OCI-LY3 (cell line): ENCODE data around the gene CFAP92.

Source experiments
- EZH2phosphoT487 ChIP-seq: fragments of 200-600 bp; shearing (Covaris generic); IDR thresholded peaks from 2 replicates; pipeline ENCODE4 v1.6.1; 2018; ENCODE audit warnings: antibody characterized with exemption, mixed run types, low read depth
- TF ChIP-seq, protein P1 (sequence below): fragments of 200-600, 300-600 bp; sonication (generic); IDR thresholded peaks from 2 replicates; pipeline ENCODE4 v1.5.1; 2014; ENCODE audit warnings: antibody characterized with exemption, low read length, low read depth

GRCh38 chr3:128863560-128863959 lies 130.3 kb downstream of the CFAP92 start:
- TF ChIP-seq, protein P1, sequence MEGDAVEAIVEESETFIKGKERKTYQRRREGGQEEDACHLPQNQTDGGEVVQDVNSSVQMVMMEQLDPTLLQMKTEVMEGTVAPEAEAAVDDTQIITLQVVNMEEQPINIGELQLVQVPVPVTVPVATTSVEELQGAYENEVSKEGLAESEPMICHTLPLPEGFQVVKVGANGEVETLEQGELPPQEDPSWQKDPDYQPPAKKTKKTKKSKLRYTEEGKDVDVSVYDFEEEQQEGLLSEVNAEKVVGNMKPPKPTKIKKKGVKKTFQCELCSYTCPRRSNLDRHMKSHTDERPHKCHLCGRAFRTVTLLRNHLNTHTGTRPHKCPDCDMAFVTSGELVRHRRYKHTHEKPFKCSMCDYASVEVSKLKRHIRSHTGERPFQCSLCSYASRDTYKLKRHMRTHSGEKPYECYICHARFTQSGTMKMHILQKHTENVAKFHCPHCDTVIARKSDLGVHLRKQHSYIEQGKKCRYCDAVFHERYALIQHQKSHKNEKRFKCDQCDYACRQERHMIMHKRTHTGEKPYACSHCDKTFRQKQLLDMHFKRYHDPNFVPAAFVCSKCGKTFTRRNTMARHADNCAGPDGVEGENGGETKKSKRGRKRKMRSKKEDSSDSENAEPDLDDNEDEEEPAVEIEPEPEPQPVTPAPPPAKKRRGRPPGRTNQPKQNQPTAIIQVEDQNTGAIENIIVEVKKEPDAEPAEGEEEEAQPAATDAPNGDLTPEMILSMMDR = peak; percentile 41
- no peak for TF ChIP-seq EZH2phosphoT487
